Mucosa of gallbladder (tissue), 1 donor: ENCODE measurements around the gene KCND1. TPM values are rescaled to one million over a fixed set of nuclear protein-coding genes. Genes with fewer than 3 reads are reported as not detected.
A peak's percentile ranks its signal among the peaks of the same experiment; 100 is the strongest.

Experiments
- DNase-seq: peaks from one replicate; pipeline ENCODE4 v3.0.0-alpha.2; 2020; ENCODE audit warnings: low spot score
- total RNA-seq: library from RNA; stranded (reverse); gene quantifications from one replicate; pipeline ENCODE4 v1.2.1, GENCODE V29; 2021
- donor health status: DM: no; HTN: no; CAD: no.

KCND1 gene
- total RNA-seq, 1 donor from 2014 or later = 6.5 TPM

DNA sequence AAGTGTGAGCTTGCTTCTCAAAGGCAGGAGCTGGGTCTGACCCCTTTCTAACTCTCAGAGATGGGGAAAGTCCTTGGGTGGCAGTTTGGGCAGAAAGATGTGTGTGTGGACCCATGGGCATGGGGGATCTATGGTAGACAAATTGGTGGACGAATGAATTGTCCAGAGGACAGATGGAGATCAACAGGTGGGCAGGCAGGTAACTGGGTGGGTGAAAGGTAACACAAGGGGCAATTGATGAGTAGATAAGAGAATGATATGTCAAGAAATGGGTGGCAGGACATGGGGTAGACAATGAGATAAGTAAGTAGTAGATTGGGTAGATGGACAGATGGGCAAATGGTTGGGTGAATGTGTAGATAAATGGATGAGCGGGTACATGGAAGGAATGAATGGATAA lies 2.9 kb upstream of the KCND1 start:
- DNase-seq = no peak

DNA sequence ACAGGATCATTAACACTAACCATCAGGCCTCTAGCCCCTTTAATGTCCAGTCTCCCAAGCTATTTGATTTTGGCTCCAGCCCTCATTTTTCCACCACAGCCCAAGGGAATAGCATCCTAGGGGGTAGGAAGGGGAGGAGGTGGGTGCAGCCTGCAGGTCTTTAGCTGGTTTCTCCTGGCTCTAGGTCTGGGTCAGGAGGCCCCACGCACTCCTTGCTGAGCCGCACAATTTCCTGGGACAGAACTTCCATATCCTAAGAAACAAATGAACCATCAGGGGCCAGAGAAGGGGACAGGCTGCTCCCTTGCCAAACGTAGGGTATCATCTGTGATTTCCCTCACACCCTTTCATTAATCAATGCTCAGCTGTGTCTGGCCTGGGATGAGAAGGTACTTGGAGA lies 2.4 kb upstream of the KCND1 start:
- DNase-seq = no peak

DNA sequence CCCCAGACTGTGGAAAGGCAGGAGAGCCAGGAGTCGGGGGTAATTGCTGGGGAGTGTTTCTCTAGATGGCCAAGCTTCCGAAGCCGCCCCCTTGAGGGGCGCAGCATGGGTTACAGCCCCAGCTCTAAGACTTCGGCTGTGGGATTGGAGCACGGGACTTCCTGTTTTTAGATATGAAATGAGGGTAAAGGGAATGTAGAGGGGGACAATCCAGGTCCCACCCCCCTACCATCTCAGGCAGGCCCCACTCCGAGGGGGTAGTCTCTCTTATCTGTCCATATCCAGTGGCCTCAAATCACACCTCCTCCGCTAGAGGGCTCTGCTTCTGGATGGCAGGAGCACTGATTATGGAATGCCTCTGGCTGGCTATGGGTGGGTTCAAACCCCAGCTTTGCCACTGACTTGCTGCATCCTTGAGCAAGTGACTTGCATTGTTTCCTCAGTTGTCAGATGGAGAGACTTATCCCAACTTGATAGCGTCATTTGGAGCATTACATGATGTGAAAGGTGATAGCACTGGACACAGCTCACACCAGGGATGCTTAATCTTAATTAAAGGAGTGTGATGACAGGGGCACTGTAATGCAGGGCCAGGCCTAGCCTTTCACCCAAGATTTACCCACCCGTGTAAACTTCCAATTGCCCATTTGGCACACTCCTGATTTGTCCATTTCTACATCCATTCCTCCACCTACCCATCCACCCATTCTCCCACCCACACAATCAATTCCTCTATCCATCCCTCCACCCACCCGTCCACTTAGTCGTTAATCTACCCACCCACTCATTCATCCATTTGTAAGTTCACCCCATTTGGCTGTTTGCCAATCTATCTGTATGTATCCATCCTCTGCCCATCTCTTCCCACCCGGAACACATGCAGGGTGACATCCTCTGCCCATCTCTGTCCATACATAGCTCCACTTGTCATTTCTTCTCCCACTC lies 848 bp upstream of the KCND1 start:
- DNase-seq = peak; percentile 36

DNA sequence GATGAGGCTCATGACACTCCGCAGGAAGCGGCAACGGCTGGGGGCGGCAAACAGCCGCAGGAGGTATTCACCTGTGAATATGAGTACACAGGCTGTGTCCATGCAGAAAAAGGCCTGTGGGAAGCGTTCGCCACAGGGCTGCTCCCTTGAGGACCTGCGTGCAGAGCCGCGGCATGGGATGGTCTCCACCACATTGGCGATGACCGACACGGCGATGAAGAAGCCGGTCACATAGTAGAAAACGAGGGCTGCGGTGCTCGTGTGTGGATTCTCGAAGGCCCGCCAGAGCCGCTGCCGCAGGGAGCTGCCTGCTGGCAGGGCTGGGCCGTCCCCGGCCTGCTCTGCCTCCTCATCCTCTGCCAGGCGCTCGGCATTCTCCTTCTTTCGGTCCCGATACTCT lies 2.2 kb downstream of the KCND1 start:
- no peak for DNase-seq

DNA sequence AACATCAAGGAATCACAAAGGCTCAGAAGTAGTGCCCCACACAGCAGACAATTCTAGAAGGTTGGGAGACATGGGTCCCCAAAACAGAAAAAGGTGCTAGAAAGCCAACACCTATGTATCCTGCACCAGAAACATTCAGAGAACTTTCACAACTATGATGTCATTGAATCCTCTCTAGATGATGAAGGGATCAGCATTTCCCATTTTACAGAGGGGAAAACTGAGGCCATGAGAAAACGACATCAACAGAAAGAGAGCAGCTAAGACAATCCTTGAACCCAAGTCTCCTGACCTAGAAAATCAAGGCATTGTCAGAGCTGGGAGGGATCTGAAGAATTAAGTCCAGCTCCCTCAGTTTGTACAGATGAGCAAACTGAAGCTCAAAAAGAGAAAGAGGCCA lies 3.3 kb downstream of the KCND1 start:
- DNase-seq = no peak

DNA sequence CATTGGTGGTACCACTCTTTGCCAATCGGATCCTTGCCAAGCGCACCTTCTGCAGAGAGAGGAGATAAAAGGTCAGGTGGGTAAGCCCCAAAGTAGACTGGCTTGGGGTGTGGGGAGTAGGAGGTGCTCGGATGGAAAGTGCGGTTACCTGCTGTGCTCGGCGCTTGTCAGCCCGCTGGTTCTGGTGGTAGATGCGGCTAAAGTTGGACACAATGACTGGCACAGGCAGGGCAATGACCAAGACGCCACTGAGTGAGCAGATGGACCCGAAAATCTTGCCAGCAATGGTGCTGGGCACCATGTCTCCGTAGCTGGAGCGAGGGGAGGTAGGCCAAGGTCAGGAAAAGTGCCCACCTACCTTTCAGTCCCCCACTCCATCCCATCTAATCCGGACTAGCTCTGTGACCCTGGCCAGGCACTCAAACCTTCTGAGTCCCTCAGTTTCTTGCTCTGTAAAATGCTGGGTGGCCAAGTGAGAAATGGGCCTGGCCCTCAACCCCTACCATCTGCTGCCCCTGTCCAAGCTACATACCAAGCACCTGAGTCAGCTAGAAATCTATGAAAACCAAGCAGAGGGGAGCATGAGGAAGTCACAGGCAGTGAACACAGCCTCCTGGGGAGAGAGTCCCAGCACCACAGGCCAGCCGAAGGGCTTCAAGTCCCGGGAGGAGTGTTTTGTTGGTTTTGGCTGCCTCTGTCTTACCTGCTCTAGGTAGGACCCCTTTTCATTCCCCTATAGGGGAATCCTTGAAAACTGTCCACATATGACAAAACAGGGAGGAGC lies 4.7 kb downstream of the KCND1 start:
- DNase-seq = no peak

DNA sequence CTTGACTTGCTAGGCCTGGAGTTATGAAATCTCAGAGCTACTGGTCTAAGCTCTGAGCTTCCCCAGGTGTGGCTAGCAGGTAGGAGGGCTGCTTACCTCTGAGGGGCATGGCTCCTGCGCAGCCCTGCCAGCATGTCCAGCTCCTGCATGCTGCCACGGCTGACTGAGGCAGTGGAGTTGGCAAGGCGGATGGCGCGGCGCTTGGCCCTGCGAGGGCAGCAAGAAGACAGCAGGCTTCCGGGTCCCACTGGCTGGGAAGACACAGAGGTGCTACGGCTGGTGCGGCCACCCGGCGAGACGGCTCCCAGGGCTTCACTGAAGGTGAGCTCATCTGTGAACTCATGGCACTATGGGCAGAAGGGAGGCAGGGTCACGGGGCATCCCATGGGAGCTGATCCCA lies 5.7 kb downstream of the KCND1 start:
- no peak for DNase-seq

DNA sequence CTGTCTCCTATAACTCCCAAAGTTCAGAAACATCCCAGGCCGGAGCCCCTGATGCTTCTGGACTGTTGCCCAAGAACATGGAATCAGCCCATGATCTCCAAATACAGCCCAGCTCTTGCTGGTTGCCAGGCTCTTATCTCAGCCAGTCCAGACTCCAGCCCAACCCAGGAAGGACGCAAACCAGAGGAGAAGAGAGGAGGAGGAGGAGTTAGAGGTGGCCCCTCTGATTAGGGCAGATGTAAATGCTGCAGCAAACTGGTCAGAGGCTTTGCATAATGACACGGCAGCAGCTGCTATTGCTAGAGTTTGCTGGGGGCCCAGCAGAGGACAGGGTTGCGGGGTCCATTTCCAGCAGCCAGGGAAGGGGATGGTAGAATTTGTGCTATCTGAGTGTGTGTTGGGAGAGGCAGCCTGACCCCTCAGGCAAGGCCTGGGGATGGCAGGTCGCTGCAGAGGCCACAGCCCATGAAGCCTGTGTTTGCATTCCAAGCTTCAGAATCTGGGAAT lies 10.0 kb downstream of the KCND1 start:
- DNase-seq = no peak

DNA sequence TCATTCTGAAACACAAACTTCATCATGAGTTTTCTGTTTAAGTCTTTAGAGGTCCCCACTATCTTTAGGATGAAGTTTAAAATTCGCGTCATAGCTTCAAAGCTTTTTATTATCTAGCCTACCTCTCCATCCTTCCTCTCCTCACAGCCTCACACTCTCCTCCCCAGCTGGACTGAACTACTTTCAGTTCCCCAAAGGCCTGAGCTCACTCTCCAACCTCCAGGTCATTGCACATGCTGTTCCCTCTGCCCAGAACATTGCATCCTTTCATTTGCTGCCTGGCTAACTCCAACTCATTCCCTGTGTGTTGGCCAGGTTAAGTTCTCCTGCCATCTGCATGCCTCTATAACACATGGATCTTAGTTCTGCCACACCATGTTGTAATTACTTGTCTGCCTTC lies 11.4 kb downstream of the KCND1 start:
- DNase-seq = no peak

DNA sequence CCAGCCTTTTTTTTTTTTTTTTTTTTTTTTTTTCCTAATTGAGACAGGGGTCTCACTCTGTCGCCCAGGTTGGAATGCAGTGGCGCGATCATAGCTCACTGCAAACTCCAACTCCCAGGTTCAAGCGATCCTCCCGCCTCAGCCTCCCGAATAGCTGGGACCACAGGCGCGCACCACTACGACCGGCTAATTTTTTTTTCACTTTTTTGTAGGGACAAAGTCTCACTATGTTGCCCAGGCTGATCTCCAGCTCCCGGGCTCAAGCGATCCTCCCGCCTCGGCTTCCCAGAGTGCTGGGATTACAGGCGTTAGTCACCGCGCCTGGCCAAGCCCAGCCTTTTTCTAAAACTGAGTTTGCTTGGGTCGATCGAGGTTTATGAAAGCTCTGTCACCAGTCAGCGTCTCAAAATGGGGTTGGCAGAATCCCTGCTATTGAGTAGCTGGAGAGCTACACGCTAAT lies 13.0 kb downstream of the KCND1 start:
- DNase-seq = peak; percentile 41

DNA sequence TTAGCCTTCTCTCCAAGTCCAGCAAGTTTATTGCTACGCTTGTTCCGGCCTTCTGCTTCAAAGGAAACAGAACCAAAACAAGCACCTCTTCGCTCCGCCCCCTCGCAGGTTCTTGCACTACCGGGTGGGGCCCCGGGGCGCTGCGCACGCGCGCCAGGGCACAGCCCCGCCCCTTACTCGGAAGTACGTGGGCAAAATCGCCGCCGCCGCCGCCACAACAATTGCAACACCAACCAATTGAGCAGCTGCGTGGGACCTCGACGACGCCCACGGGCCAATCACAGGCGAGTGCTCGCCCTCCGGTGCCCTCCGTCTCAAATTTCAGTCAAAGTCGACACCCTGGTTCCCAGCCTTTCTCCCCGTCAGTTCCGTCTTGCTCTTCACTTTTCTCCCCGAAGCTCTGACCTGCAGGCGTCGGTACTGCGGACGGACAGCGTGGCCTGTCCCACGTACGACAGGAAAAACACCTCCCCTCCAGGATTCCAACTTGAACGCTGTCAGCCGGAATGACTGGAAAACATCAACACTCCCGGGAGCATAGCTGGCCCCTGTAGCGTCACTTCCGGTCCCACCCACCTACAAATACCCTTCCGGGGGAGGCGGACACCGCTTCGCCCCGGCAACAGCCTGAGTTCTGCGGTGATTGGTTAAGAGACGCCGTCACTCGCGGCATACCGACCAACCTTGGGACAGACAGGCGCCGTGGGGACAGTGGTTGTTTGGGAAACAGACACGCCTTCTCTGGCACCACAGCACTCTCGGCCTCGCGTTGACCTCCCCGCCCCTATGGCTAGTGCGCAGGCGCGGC lies 13.6 kb downstream of the KCND1 start:
- DNase-seq = peak; percentile 96

DNA sequence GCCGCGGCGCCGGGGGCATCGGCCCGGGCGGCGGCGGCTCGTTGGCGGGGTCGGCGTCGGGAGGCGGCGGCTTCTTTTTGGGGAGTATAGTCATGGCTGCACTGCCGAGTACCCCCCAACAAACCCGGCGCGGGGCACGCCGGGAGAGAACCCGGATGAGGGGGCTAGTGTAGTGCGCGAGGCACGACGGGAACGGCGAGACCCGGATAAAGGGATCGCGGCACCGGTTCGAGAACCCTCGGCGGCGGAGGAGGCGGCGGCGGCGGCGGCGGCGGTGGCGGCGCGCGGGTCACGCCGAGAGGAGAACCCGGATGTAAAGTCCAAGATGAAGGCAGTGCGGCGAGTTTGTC lies 14.2 kb downstream of the KCND1 start, which contains the start of gene OTUD5:
TSS of gene OTUD5 (minus strand) at position 131 of the 350 bp plus-strand sequence. CDS start at position 94, 37 bp downstream.
- DNase-seq = no peak

DNA sequence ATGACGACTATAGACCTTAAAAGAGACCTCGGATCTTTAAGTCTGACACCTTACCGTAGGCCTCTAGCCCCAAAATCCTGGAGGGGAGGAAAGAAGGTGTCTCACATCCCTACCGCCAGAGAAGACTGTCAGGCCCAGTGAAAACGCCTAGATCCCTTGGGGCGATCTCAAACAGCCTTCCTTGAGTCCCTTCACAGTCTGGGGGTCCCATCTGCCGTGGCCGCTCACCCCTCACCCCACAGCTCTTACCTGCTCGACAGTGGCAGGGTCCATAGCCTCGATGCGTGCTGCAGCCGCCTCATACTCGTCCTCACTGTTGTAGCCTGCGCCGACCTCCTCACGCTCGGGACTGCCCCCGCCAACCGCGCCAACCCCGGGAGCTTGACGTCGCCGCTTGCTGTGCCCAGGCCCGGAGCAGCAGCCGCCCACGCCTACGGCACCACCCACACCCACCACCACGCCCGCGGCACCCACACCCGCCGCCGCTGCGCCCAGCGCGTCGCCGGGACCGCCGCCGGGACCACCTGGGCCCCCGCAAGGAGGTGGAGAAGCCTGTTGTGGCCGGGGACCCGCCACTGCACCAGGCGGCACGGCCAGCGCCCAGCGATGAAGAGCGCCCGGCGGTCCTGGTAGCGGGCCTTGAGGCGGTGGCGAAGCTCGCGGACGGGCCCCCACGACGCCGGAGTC lies 14.8 kb downstream of the KCND1 start:
- DNase-seq = no peak

DNA sequence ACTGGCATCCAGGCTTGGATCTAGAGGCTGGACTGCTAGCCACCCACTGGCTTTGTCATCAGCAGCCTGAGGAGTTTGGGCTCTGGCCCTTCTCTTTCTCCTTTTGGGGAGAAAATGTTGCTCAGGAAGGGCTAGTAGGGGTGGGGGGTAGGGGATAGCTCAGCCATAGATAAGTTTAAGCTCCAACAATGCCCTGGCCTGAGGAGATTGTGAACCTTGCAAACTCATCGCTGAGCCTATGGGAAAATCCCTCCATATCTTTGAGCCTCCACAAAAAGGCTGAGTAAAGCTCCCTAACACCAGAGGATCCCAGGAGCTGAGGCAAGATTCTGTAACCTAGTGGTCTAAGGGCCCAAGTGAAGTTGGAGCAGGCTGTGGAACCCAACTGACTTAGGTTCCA lies 23.1 kb downstream of the KCND1 start:
- DNase-seq = no peak

DNA sequence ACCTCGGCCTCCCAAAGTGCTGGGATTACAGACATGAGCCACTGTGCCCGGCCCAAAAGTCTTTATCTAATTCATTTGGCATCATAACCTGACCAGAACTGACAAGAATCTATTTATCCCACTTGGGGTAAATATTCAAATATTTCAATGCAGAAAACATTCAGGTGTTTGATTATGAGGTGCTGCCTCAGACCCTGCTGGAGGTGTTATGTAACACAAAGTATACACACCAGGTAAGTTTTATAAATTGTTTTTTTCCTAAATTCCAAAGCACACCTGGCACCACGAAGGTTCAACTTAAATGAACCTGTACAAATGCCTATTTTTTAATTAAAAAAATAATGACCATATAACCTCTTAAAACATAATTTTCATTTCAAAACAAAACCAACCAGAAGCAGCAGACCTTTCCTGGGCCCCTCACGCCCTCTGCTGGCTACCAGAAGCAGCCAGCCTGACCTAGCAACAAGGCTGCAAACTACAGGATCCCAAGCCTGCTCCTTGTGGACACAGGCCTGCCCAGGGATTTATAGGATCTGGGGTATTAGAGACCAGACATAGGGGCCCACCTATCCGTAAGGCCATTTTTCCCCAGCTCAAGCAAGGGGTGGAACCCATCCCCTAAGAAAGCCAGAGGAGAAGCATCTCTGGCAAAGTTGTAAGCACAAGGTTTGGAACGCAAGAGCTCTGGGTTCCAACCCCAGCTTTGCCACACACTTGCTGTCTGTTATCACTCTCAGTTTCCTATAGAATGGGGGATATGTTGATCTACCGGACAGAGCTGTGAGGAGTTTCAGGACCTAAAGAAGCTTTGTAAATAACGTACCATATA lies 25.9 kb downstream of the KCND1 start:
- peak; percentile 51 for DNase-seq

DNA sequence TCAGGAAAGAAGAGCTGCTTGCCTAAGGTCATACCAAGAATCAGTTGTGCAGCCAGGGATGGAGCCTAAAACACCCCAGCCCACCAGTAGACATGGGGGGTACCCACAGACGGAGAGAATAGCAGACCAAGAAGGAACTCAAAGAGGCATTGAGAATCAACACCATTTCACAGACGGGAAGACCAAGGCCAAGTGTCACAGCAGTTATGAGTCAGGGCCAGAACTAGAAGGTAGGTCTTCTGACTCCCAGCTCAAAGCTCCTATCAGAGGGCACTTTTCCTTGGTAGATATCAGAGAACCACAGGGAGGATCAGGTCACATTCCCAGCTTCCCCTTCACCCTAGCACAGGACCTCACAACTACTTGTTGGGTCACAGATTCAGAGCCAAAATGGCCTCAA lies 28.7 kb downstream of the KCND1 start:
- DNase-seq = no peak

DNA sequence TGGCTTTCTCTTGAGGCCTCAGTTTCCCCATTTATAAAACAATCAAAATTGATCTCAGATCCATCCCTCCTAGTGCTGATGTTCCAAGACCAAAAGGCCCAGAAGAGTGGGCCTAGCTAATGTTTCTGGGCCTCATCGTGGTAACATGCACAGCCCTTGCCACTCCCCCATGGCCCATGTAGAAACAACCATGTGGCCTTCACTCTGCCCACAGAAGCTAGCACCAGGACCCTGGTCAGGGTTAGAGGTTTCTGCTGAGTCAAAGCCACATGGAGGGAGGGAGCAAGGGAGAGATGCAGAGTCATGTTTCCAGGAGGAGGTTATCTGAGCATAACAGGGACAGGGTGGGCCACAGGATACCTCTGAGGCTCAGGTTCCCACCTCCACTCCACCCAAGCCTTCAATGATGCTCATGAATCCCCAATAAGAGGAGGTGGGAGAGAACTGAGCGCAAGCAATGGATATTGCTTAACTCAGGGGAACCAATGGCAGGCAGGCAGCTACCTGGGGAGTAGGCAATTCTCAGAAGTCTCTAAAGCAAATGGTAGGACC lies 31.2 kb downstream of the KCND1 start:
- DNase-seq = no peak

DNA sequence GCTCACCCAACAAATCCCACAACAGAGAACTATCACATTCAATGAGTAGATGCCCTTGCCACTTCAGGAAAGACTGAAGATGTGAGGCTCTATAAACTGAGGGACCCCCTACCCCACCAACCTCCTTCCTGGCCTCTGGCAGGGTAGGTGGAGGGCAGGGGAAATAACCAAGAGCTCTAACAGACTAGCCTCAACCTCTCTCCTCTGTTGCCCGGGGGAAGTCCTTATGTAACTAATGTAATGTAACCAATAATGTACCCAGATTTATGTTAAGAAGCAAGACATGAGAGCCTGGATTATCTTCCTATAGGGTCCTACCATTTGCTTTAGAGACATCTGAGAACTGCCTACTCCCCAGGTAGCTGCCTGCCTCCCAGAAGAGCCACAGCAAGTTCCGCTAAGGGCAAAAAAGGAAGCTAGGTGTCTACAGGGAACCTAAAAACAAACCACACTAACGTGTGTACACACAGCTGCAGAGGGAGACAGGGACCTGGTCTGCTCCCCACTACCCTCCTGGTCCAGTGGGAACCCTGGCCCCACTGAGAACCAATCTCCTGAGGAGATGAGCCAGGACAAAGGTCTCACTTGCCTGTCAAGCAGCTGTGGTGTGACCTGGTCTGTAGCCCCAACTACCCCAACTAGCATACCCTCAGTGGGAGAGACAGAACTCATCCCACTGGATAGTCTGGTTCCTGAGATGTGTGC lies 32.0 kb downstream of the KCND1 start:
- DNase-seq = no peak

DNA sequence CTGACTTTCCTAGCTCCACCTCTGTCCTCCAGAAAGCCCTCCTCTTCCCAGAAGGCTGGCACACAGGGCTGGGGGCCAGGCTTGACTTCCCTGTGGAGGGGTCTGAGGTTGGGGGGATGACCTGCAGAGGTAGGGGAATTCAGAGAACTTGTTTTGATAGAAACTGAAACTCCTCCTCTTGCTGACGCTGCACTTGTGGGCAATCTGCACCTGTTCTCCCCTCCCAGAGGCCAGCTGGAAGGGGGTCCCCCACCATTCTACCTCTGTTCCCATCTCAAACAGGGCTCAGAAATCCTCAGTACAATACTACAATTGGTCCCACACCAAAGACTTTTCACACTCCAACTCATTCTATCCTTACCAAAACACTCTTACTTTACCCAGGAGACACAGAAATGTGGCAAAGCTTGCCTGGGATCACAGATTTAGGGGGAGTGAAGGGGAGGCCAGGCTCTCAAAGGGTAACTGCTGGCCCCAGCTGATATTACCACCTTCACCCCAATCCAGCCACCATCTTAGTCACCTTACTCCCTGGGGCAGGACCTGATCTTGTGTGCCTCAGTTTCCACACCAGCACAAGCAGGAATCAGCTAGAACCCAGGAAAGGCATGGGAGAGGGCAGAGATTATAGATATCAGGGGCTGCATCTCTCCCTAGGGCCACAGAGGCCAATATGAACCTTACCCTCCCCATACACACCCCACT lies 32.8 kb downstream of the KCND1 start:
- DNase-seq = no peak
